NOMO-1 treated with dmso at 0.1 percent for 144 hours (cell line): ENCODE results near the gene SLC25A43.

Experiments used
- DNase-seq: peaks from one replicate; lab custom pipeline; 2025; ENCODE audit not compliant: unreplicated experiment; lab: John Stamatoyannopoulos, UW

The SLC25A43 gene

GRCh38 chrX:119495734-119496726, 96.9 kb downstream of the SLC25A43 start:
- DNase-seq, result no peak

GRCh38 chrX:119497185-119497584, 98.0 kb downstream of the SLC25A43 start:
- peak; percentile 11 for DNase-seq

- no peak for DNase-seq
These were observed 101.1 kb downstream of the SLC25A43 start for GRCh38 chrX:119500061-119500800.

- DNase-seq, result no peak
These were observed 102.5 kb downstream of the SLC25A43 start for GRCh38 chrX:119501511-119502148.

GRCh38 chrX:119502727-119503483, 103.8 kb downstream of the SLC25A43 start:
- DNase-seq, result no peak

- DNase-seq, result no peak
These were observed 104.3 kb downstream of the SLC25A43 start for GRCh38 chrX:119503484-119503861.
